Thyroid gland (tissue), 4 donors: ENCODE results near the gene KIR3DL2. TPM values are rescaled to one million over a fixed set of nuclear protein-coding genes. Genes with fewer than 3 reads are reported as not detected.
"Not testable (repeated sequence)": the region's sequence is repeated elsewhere in the genome, so short reads cannot be mapped to it uniquely, and the experiment has no call there.

ENCODE experiments used
- DNase-seq, 2 donors: peaks; one replicate each; pipeline ENCODE4 v3.0.0-alpha.2; 2019
- H3K27ac ChIP-seq, 3 donors: fragments of 200-600 bp; sonication (generic); 1 replicate in 2 of 3; 2 replicates in 1 of 3; pipeline ENCODE4 v1.5.1; 2016 to 2019; ENCODE audit warnings: mild to moderate bottlenecking in 1 of 3, moderate library complexity in 1 of 3
- H3K27me3 ChIP-seq: fragments of 200-600 bp; sonication (generic); one replicate; pipeline ENCODE4 v1.5.1; 2019
- H3K36me3 ChIP-seq, 2 donors: fragments of 200-600 bp; sonication (generic); one replicate each; pipeline ENCODE4 v1.5.1; 2016 to 2019
- H3K4me1 ChIP-seq, 2 donors: fragments of 200-600 bp; sonication (generic); one replicate each; pipeline ENCODE4 v1.5.1; 2017 to 2019
- H3K4me3 ChIP-seq, 3 donors: fragments of 200-600 bp; sonication (generic); replicated peaks in 1 of 3; 1 replicate in 2 of 3; 2 replicates in 1 of 3; pipeline ENCODE4 v1.5.1; 2016; ENCODE audit warnings: mild to moderate bottlenecking in 1 of 3
- H3K9me3 ChIP-seq: fragments of 200-600 bp; sonication (generic); one replicate; pipeline ENCODE4 v1.5.1; 2017
- CTCF ChIP-seq, 6 experiments: fragments of 200-600 bp in 3 of 6; fragments of 450-650 bp in 3 of 6; sonication (generic) in 3 of 6; IDR thresholded peaks; one replicate each; pipeline ENCODE4 v1.5.1; 2016 to 2019; ENCODE audit warnings: antibody characterized with exemption in 6 of 6, mild to moderate bottlenecking in 2 of 6, inconsistent platforms in 1 of 6, moderate library complexity in 1 of 6
- POLR2A ChIP-seq, 2 donors: fragments of 450-650 bp; IDR thresholded peaks; one replicate each; pipeline ENCODE4 v1.6.1; 2017; ENCODE audit warnings: antibody characterized with exemption in 2 of 2, mild to moderate bottlenecking in 2 of 2, moderate library complexity in 1 of 2
- WGBS, 2 donors: methylation state at CpG; one replicate each; pipeline ENCODE4 v1.1.5; 2017; 5-methylcytosine and 5-hydroxymethylcytosine counted together
- intact Hi-C: fragments of 100-400 bp; cut with DNase I; formaldehyde crosslinking; loops from one replicate; pipeline ENCODE4 v1.15.1; 2023
- total RNA-seq, 4 donors: library from RNA; depleted of rRNA; stranded (reverse); fragments of >200 nt; gene quantifications; one replicate each; pipeline ENCODE4 v1.2.3, GENCODE V29; 2016

The KIR3DL2 gene
- total RNA-seq, 4 donors from 2014 or later: not detected

DNA sequence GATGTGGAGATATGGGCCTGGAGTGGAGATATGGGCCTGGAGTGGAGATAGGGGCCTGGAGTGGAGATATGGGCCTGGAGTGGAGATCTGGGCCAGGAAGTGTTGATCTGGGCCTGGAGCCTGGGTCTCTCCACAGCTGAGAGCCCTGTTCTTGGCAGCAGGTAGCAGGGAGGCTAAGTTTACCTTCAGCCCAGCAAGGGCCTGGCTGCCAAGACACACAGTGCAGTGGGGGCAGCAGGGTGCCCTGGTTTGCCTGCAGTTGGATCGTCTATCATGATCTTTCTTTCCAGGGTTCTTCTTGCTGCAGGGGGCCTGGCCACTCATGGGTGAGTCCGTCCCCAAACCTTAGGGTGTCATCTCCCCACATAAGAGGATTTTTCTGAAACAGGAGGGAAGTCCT lies 687 bp downstream of the KIR3DL2 start:
- TF ChIP-seq CTCF (IDR thresholded peaks at IDR 0.05) (no peak), POLR2A (IDR thresholded peaks at IDR 0.05) (no peak)
- 44 to 73% methylated on average over 2 of the region's 2 CpGs for WGBS, 2 donors
- no peak for DNase-seq
- Histone ChIP-seq H3K36me3 (no peaks in the 10 kb centered on the region), H3K27ac (no peak overlapping the region), H3K4me1 (no peaks in the 10 kb centered on the region), H3K27me3 (no peaks in the 10 kb centered on the region), H3K4me3 (no peak overlapping the region), H3K9me3 (no peaks in the 10 kb centered on the region)
- intact Hi-C loops: no loop called here

DNA sequence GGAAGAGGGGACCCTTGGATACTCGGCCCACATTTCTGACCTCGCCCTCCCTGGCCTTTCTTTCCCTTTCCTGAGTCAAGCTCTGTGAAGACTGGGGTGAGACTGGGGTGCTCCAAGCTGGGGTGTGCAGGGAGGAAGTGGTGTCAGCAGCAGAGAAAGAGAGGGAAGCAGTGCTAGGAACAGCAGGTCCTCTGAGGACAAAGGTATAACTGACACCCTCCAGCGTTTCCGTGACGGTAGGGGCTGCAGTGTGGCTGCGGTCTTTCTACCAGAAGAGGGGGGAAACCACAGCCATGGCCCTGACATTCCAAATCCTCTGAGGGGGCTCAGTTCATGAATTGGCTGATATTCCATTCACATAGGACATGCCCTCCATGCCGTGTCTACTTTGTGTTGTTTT lies 1.1 kb downstream of the KIR3DL2 start:
- DNase-seq: no peak
- no peaks in the 10 kb centered on the region for H3K9me3 ChIP-seq
- H3K4me1 ChIP-seq: no peaks in the 10 kb centered on the region
- no peaks in the 10 kb centered on the region for H3K36me3 ChIP-seq
- no peaks in the 10 kb centered on the region for H3K27me3 ChIP-seq
- intact Hi-C loops: no loop called here
- 86% methylated on average over 7 of the region's 7 CpGs for WGBS, 2 donors
- TF ChIP-seq CTCF (IDR thresholded peaks at IDR 0.05): no peak
- H3K4me3 ChIP-seq: no peak overlapping the region
- no peak overlapping the region for H3K27ac ChIP-seq

GRCh38 chr19:54855241-54855640 lies 5.0 kb downstream of the KIR3DL2 start:
- intact Hi-C loops, H3K27me3 ChIP-seq, DNase-seq, H3K36me3 ChIP-seq, H3K27ac ChIP-seq, H3K4me1 ChIP-seq, H3K4me3 ChIP-seq, H3K9me3 ChIP-seq: not testable (repeated sequence)
- 61 to 68% methylated on average over 1 of the region's 1 CpG for WGBS, 2 donors

DNA sequence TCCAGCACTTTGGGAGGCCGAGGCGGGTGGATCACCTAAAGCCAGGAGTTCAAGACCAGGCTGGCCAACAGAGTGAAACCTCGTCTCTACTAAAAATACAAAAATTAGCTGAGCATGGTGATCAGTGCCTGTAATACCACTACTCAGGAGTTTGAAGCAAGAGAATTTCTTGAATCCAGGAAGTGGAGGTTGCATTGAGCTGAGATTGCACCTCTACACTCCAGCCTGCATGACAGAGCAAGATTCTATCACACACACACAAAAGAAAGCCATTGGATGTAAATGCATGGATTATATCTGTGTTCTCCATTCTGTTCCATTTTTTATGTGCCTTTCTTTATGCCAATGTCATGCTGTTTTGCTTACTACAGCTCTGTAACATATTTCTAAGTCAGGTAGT lies 8.2 kb downstream of the KIR3DL2 start:
- H3K27ac ChIP-seq, DNase-seq, intact Hi-C loops, H3K4me1 ChIP-seq, H3K36me3 ChIP-seq, H3K4me3 ChIP-seq, H3K9me3 ChIP-seq, H3K27me3 ChIP-seq: not testable (repeated sequence)
- WGBS, 2 donors: 76 to 93% methylated on average over 3 of the region's 3 CpGs

DNA sequence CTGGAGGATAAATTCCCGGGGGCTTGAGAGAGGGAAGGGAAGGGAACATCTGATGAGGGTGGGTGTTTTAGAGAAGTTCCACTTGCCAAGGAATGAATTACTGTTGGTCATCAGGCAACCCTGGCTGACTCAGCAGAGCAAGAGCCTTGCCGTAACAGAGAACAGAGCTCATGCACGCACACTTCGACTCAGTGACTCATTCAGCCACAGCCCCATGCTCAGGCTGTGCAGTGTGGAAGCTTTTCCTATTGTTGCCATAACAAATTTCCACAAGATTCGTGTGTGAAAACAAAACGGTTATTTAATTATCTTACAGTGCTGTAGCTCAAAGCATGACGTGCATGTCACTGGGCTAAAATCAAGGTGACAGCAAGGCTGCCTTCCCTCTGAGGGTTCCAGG lies 9.2 kb downstream of the KIR3DL2 start:
- H3K9me3 ChIP-seq, H3K27me3 ChIP-seq, DNase-seq, H3K36me3 ChIP-seq, H3K27ac ChIP-seq, H3K4me1 ChIP-seq, H3K4me3 ChIP-seq, intact Hi-C loops: not testable (repeated sequence)
- WGBS, 2 donors: 70 to 76% methylated on average over 7 of the region's 7 CpGs

DNA sequence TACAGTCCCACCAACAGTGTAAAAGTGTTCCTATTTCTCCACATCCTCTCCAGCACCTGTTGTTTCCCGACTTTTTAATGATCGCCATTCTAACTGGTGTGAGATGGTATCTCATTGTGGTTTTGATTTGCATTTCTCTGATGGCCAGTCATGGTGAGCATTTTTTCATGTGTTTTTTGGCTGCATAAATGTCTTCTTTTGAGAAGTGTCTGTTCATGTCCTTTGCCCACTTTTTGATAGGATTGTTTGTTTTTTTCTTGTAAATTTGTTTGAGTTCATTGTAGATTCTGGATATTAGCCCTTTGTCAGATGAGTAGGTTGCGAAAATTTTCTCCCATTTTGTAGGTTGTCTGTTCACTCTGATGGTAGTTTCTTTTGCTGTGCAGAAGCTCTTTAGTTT lies 13.2 kb downstream of the KIR3DL2 start:
- DNase-seq, H3K9me3 ChIP-seq, H3K27ac ChIP-seq, H3K4me1 ChIP-seq, H3K4me3 ChIP-seq, H3K36me3 ChIP-seq, intact Hi-C loops, H3K27me3 ChIP-seq: not testable (repeated sequence)
- 89 to 95% methylated on average over 2 of the region's 3 CpGs for WGBS, 2 donors

- 40 to 67% methylated on average over 3 of the region's 3 CpGs for WGBS, 2 donors
- Histone ChIP-seq H3K4me1 (no peaks in the 10 kb centered on the region), H3K27ac (no peak overlapping the region), H3K4me3 (no peak overlapping the region), H3K9me3 (no peaks in the 10 kb centered on the region), H3K36me3 (no peaks in the 10 kb centered on the region), H3K27me3 (no peaks in the 10 kb centered on the region)
- intact Hi-C loops: no loop called here
- TF ChIP-seq POLR2A (IDR thresholded peaks at IDR 0.05) (no peak), CTCF (IDR thresholded peaks at IDR 0.05) (no peak)
- DNase-seq: no peak
Measured at GRCh38 chr19:54871696-54872095, 21.5 kb downstream of the KIR3DL2 start.
